Transverse colon (tissue), 4 donors: ENCODE data around the gene PDIK1L.

ENCODE experiments used
- CTCF ChIP-seq, 5 experiments: fragments of 200-600 bp in 3 of 5; fragments of 450-650 bp in 2 of 5; sonication (generic) in 3 of 5; IDR thresholded peaks; 1 replicate in 2 of 5; 2 replicates in 3 of 5; pipeline ENCODE4 v1.5.1; 2016 to 2017; ENCODE audit warnings: antibody characterized with exemption in 5 of 5, inconsistent platforms in 3 of 5, mild to moderate bottlenecking in 2 of 5, moderate library complexity in 1 of 5
- EP300 ChIP-seq: sonication (generic); formaldehyde crosslinking; IDR thresholded peaks from one replicate; pipeline ENCODE4 v1.6.1; 2017; ENCODE audit warnings: antibody characterized with exemption, low read depth
- POLR2A ChIP-seq: fragments of 450-650 bp; IDR thresholded peaks from one replicate; pipeline ENCODE4 v1.6.1; 2016; ENCODE audit warnings: antibody characterized with exemption, mild to moderate bottlenecking, moderate library complexity
- POLR2AphosphoS5 ChIP-seq, 3 donors: sonication (generic); formaldehyde crosslinking; IDR thresholded peaks; one replicate each; pipeline ENCODE4 v1.6.1; 2016; ENCODE audit warnings: antibody characterized with exemption in 3 of 3

- TF ChIP-seq EP300, result no peak
- TF ChIP-seq CTCF (IDR thresholded peaks at IDR 0.05), result peak; percentile 86 to 99 (median 93)
- TF ChIP-seq POLR2A, result peak; percentile 72
- peak; percentile 62 to 88 (median 76) for TF ChIP-seq POLR2AphosphoS5 (IDR thresholded peaks at IDR 0.05)
These were observed 58.2 kb downstream of the PDIK1L start, which contains the start of gene ZNF593 for GRCh38 chr1:26169669-26170471.
